Endothelial cell of umbilical vein (primary cell): ENCODE data around the gene HMCN1.

Experiments used
- CTCF ChIP-seq, 2 donors: IDR thresholded peaks; 1 replicate in 1 of 2; 2 replicates in 1 of 2; pipeline ENCODE4 v1.5.1; 2011; ENCODE audit warnings: low read length in 2 of 2, mild to moderate bottlenecking in 2 of 2, moderate library complexity in 2 of 2, control low read depth in 1 of 2, inconsistent platforms in 1 of 2, low read depth in 1 of 2; ENCODE audit not compliant: insufficient read depth in 1 of 2; ENCODE audit errors: extremely low read depth in 1 of 2
- EZH2 ChIP-seq: IDR thresholded peaks from 2 replicates; pipeline ENCODE4 v1.6.1; 2012; ENCODE audit warnings: borderline replicate concordance, low read depth, mild to moderate bottlenecking, moderate library complexity, low read length, inconsistent platforms; ENCODE audit not compliant: severe bottlenecking
- MAX ChIP-seq: IDR thresholded peaks from 2 replicates; pipeline ENCODE4 v1.6.1; 2011; ENCODE audit not compliant: insufficient read depth, insufficient read length
- MYC ChIP-seq: IDR thresholded peaks from one replicate; pipeline ENCODE4 v1.6.1; 2011; ENCODE audit warnings: mild to moderate bottlenecking, low read depth, low read length
- POLR2A ChIP-seq: IDR thresholded peaks from 2 replicates; pipeline ENCODE4 v1.6.1; 2012; ENCODE audit warnings: low read depth, mild to moderate bottlenecking, control low read depth, low read length

- TF ChIP-seq CTCF (IDR thresholded peaks at IDR 0.05; ENCODE audit: extremely low read depth in 1 of 2, insufficient read depth in 1 of 2, low read depth in 1 of 2, low read length in 2 of 2) (no peak), POLR2A (no peak), MAX (no peak), MYC (no peak), EZH2 (no peak)
Observed at GRCh38 chr1:185834371-185834905, 100.2 kb downstream of the HMCN1 start.
